GM12878 (cell line): ENCODE results near the gene OGDHL. TPM values are rescaled to one million over a fixed set of nuclear protein-coding genes. Genes with fewer than 3 reads are reported as not detected.

Source experiments
- ATAC-seq: fragments of 200-7000 bp; cut with Tn5 transposase; 3 replicates; pipeline ENCODE4 v1.9.1; 2020; ENCODE audit warnings: mild to moderate bottlenecking, moderate library complexity
- BruUV-seq: library from RNA; stranded (reverse); fragments of 400-500 nt; replicated peaks from 2 replicates; lab custom pipeline; 2021; lab: Mats Ljungman, UMichigan
- CTCF ChIA-PET: fragments of 300-600 bp; sonication (Branson Sonifier 250); formaldehyde crosslinking; extraction: SDS; loops from one replicate; lab custom pipeline; 2021; ENCODE audit warnings: inconsistent platforms; lab: Yijun Ruan, JAX
- POLR2A ChIA-PET: fragments of 350-600 bp; formaldehyde crosslinking; extraction: SDS; loops from one replicate; lab custom pipeline; 2021; ENCODE audit warnings: inconsistent platforms; lab: Charles Lee
- RAD21 ChIA-PET: fragments of 300-600 bp; sonication (Branson Sonifier 250); formaldehyde crosslinking; loops from one replicate; lab custom pipeline; 2023; ENCODE audit warnings: antibody characterized with exemption; ENCODE audit not compliant: unreplicated experiment; lab: Charles Lee
- SMC1A ChIA-PET: fragments of 300-600 bp; sonication (Branson Sonifier 250); formaldehyde crosslinking; loops from one replicate; lab custom pipeline; 2023; ENCODE audit not compliant: unreplicated experiment, uncharacterized antibody; lab: Charles Lee
- DNase-seq: peaks from one replicate; pipeline ENCODE4 v3.0.0-alpha.2; 2011; ENCODE audit warnings: low read depth, low spot score
- FAIRE-seq: peaks from 3 replicates; lab custom pipeline; 2011; peaks lifted over from hg19 to GRCh38; lab: Jason Lieb, UNC
- H2AFZ ChIP-seq: 2 replicates; pipeline ENCODE4 v1.6.0; 2011; ENCODE audit warnings: low read depth, low read length, control low read depth; ENCODE audit not compliant: control insufficient read depth
- H3K27ac ChIP-seq: 2 replicates; pipeline ENCODE4 v1.5.1; 2011; ENCODE audit warnings: control low read depth; ENCODE audit not compliant: control insufficient read depth, insufficient read depth
- H3K27me3 ChIP-seq, 2 experiments: replicated peaks in 1 of 2; 2 replicates each; pipeline versions ENCODE4 v1.6.0 to v1.6.1; 2011; ENCODE audit warnings: low read length in 1 of 2; ENCODE audit not compliant: control insufficient read depth in 2 of 2, insufficient read depth in 2 of 2
- H3K36me3 ChIP-seq, 2 experiments: 2 replicates each; pipeline ENCODE4 v1.5.1; 2011; ENCODE audit warnings: low read length in 1 of 2; ENCODE audit not compliant: control insufficient read depth in 2 of 2, insufficient read depth in 2 of 2
- H3K4me1 ChIP-seq: 2 replicates; pipeline ENCODE4 v1.6.1; 2011; ENCODE audit warnings: mild to moderate bottlenecking, low read length, moderate library complexity, mixed read lengths; ENCODE audit not compliant: control insufficient read depth, insufficient read depth
- H3K4me2 ChIP-seq: 2 replicates; pipeline ENCODE4 v1.6.0; 2011; ENCODE audit warnings: control low read depth; ENCODE audit not compliant: control insufficient read depth, insufficient read depth
- H3K4me3 ChIP-seq: fragments of 200-600 bp; sonication (generic); 2 replicates; pipeline ENCODE4 v1.5.1; 2016
- H3K79me2 ChIP-seq: 2 replicates; pipeline ENCODE4 v1.6.0; 2011; ENCODE audit warnings: low read length; ENCODE audit not compliant: control insufficient read depth, insufficient read depth
- H3K9ac ChIP-seq: 2 replicates; pipeline ENCODE4 v1.8.0; 2011; ENCODE audit warnings: low read length, control low read depth, mixed read lengths; ENCODE audit not compliant: control insufficient read depth, insufficient read depth
- H3K9me3 ChIP-seq: replicated peaks from 3 replicates; pipeline ENCODE4 v1.5.1; 2011; ENCODE audit warnings: mild to moderate bottlenecking, low read length; ENCODE audit not compliant: control insufficient read depth, insufficient read depth
- H4K20me1 ChIP-seq: 2 replicates; pipeline ENCODE4 v1.6.0; 2011; ENCODE audit not compliant: control insufficient read depth, insufficient read depth
- NBN ChIP-seq: fragments of 450-650 bp; IDR thresholded peaks from 2 replicates; pipeline ENCODE4 v1.6.1; 2016
- RELA ChIP-seq: fragments of 450-650 bp; IDR thresholded peaks from 2 replicates; pipeline ENCODE4 v1.8.0; 2014; ENCODE audit warnings: borderline replicate concordance; ENCODE audit not compliant: partially characterized antibody
- SUPT20H ChIP-seq: IDR thresholded peaks from 2 replicates; pipeline ENCODE4 v1.6.1; 2011; ENCODE audit warnings: low read depth, mild to moderate bottlenecking, low read length, moderate library complexity, borderline replicate concordance; ENCODE audit not compliant: control insufficient read depth
- ZSCAN29 ChIP-seq: fragments of 450-650 bp; IDR thresholded peaks from 2 replicates; pipeline ENCODE4 v1.6.1; 2017; ENCODE audit warnings: mild to moderate bottlenecking, moderate library complexity
- WGBS: methylation state at CpG from one replicate; pipeline ENCODE4 v1.1.6; 2016; ENCODE audit warnings: low lambda C conversion rate; ENCODE audit not compliant: insufficient replicate concordance, insufficient coverage; ENCODE audit errors: missing lambda C conversion rate; 5-methylcytosine and 5-hydroxymethylcytosine counted together
- in situ Hi-C: fragments of 300-500 bp; cut with MboI; formaldehyde crosslinking; loops from 9 replicates; pipeline ENCODE4 v1.14.3; 2018; ENCODE audit warnings: mixed read lengths
- intact Hi-C: fragments of 100-400 bp; cut with micrococcal nuclease; formaldehyde crosslinking; loops from one replicate; pipeline ENCODE4 v1.14.2; 2022; ENCODE audit not compliant: unreplicated experiment
- polyA plus RNA-seq, 11 experiments: library from polyadenylated mRNA; depleted of rRNA in 4 of 11; unstranded in 6 of 11; stranded (reverse) in 5 of 11; fragments of >200 nt; fragmentation: Nextera tagmentation in 4 of 11; fragmentation: Illumina TruSeq in 1 of 11; extraction: Ambion mirVana in 4 of 11; extraction: Trizol in 1 of 11; gene quantifications; 1 replicate in 1 of 11; 2 replicates in 10 of 11; pipeline versions ENCODE4 v1.2.1 to v1.2.3, GENCODE V29; 2011 to 2016; ENCODE audit warnings: inconsistent platforms in 2 of 11, missing spikeins in 2 of 11, low read depth in 1 of 11
- total RNA-seq, 4 experiments: library from RNA; depleted of rRNA in 3 of 4; stranded (reverse); fragments of >200 nt in 3 of 4; fragmentation: Illumina TruSeq in 1 of 4; extraction: Trizol in 1 of 4; gene quantifications; 2 replicates each; pipeline versions ENCODE4 v1.2.1 to v1.2.3, GENCODE V29; 2013 to 2021
- TF ChIP-seq, protein P1 (sequence below): IDR thresholded peaks from 2 replicates; pipeline ENCODE4 v1.6.1; 2012; ENCODE audit warnings: improper control_type of control experiment, low read depth, low read length; ENCODE audit not compliant: insufficient replicate concordance

OGDHL gene
- total and polyA plus RNA-seq, 10 of the 15 experiments (the other 5 are each of a cell fraction or from before 2014, with no cell fraction given), result 0.02 to 13.3 (median 0.34) TPM

- TF ChIP-seq, protein P1, sequence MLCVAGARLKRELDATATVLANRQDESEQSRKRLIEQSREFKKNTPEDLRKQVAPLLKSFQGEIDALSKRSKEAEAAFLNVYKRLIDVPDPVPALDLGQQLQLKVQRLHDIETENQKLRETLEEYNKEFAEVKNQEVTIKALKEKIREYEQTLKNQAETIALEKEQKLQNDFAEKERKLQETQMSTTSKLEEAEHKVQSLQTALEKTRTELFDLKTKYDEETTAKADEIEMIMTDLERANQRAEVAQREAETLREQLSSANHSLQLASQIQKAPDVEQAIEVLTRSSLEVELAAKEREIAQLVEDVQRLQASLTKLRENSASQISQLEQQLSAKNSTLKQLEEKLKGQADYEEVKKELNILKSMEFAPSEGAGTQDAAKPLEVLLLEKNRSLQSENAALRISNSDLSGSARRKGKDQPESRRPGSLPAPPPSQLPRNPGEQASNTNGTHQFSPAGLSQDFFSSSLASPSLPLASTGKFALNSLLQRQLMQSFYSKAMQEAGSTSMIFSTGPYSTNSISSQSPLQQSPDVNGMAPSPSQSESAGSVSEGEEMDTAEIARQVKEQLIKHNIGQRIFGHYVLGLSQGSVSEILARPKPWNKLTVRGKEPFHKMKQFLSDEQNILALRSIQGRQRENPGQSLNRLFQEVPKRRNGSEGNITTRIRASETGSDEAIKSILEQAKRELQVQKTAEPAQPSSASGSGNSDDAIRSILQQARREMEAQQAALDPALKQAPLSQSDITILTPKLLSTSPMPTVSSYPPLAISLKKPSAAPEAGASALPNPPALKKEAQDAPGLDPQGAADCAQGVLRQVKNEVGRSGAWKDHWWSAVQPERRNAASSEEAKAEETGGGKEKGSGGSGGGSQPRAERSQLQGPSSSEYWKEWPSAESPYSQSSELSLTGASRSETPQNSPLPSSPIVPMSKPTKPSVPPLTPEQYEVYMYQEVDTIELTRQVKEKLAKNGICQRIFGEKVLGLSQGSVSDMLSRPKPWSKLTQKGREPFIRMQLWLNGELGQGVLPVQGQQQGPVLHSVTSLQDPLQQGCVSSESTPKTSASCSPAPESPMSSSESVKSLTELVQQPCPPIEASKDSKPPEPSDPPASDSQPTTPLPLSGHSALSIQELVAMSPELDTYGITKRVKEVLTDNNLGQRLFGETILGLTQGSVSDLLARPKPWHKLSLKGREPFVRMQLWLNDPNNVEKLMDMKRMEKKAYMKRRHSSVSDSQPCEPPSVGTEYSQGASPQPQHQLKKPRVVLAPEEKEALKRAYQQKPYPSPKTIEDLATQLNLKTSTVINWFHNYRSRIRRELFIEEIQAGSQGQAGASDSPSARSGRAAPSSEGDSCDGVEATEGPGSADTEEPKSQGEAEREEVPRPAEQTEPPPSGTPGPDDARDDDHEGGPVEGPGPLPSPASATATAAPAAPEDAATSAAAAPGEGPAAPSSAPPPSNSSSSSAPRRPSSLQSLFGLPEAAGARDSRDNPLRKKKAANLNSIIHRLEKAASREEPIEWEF, result no peak
- TF ChIP-seq, all 136 proteins: peak for 0
Observed at GRCh38 chr10:49740346-49741107, 21.6 kb downstream of the OGDHL start (continued).

DNA sequence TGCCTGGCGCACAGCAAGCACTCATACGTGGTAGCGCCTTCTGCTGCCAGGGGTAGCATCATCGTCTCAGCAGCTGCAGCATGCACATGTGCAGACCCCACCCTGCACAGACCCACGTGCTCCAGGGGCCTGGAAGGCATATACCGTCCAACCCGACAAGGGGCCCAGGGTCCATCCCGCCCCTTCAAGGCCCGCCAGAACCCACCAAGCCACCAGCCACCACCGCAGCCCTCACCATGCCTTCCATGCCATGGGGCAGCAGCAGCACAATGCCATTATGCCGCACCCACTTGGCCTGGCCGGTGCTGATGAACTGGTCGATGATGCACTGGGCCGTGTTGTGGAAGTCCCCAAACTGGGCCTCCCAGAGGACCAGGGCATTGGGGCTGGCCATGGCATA is 22.7 kb downstream of the OGDHL start:
- CTCF ChIA-PET, result no interaction called here
- in situ Hi-C loops, result no loop called here

More for the DNA sequence above, 22.7 kb downstream of the OGDHL start:
- no peaks in the 10 kb centered on the region; the same call in 1 of the 2 replicates for H4K20me1 ChIP-seq
- intact Hi-C loops, result no loop called here
- H3K36me3 ChIP-seq, result no peaks in the 10 kb centered on the region
- ChIA-PET RAD21 (no interaction called here), SMC1A (no interaction called here), POLR2A (no interaction called here)
- ATAC-seq (no peak), DNase-seq (no peak), FAIRE-seq (no peak)
- H3K4me2 ChIP-seq, result no peak overlapping the region
- H3K79me2 ChIP-seq, result no peaks in the 10 kb centered on the region
- H3K4me1 ChIP-seq, result no peaks in the 10 kb centered on the region
- no peak overlapping the region for H3K9ac ChIP-seq
- TF ChIP-seq NBN (no peak), ZSCAN29 (no peak), RELA (no peak), SUPT20H (no peak)
- no peak overlapping the region for H2AFZ ChIP-seq
- WGBS, result 58% methylated on average over 14 of the region's 14 CpGs
- H3K9me3 ChIP-seq, result no peaks in the 10 kb centered on the region
- H3K27me3 ChIP-seq, result no peaks in the 10 kb centered on the region
- no peak overlapping the region for H3K27ac ChIP-seq
- BruUV-seq, result no TSS peak
- H3K4me3 ChIP-seq, result no peak overlapping the region
